NCI-H1417 treated with DMSO at 0.1 percent for 48 hours (cell line): Measurements from ENCODE around the gene TMX2.
"Not testable (repeated sequence)": the region's sequence is repeated elsewhere in the genome, so short reads cannot be mapped to it uniquely, and the experiment has no call there.

ENCODE experiments used
- DNase-seq: peaks from one replicate; lab custom pipeline; 2025; lab: John Stamatoyannopoulos, UW

TMX2 gene

GRCh38 chr11:57712256-57713150, at the start of gene TMX2:
TMX2 (plus strand) TSS chr11:57712593; CDS start chr11:57712619, 26 bp downstream.
- DNase-seq, result peak; percentile 99

DNA sequence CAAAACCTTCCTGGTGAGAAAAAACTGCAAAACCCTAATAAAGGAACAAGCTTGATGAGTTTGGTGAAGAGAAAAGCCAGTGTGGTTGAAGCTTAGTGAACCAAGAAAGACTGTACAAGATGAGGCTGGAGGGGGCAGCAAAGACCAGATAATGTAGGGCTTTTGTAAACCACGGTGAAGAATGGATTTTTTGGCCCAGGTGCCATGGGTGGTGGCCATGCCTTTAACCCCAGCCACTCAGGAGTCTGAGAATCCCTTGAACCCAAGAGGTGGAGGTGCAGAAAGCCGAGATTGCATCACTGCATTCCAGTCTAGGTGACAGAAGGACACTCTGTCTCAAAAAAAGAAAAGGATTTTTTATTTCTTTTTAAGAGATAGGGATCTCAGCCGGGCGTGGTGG, 49.5 kb upstream of the TMX2 start:
- no peak for DNase-seq

DNA sequence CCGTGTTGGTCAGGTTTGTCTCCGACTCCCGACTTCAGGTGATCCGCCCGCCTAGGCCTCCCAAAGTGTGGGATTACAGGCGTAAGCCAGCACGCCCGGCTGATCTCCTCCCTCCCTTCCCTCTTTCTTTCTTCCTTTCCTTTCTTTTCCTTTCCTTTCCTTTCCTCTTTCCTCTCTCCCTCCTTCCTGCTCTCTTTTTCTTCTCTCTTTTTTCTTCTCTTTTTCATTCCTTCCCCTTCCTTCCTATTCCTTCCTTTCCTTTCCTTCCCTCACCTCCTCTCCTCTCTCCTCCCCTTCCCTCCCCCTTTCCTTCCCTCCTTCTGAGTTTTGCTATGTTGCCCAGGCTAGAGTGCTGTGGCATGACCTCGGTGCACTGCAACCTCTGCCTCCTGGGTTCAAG, 48.4 kb upstream of the TMX2 start:
- no peak for DNase-seq

- peak; percentile 100 for DNase-seq
These were observed 45.2 kb upstream of the TMX2 start for GRCh38 chr11:57667117-57667735.

GRCh38 chr11:57667736-57668433, 44.5 kb upstream of the TMX2 start, which contains the start of gene ZDHHC5:
ZDHHC5 (plus strand) TSS chr11:57668114; CDS start chr11:57673091, 4,977 bp downstream.
- peak; percentile 100 for DNase-seq

DNA sequence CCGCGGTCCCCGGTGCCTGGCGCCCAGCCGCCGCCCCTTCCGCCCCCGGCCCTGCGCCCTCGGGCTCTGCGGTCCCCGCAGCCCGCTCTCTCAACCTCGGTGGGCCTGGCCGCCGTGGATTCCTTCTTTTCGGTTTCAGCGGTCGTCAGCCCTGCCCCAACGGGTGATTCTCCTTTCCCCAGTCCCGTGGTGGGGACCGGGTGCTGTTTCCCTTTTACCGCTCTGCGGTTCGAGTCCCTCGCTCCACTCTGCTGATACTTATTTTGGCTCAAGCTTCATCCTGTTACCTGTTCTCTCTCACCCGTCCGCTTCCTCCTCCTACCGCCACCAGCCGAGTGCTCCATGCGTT, 44.0 kb upstream of the TMX2 start:
- DNase-seq, result no peak

DNA sequence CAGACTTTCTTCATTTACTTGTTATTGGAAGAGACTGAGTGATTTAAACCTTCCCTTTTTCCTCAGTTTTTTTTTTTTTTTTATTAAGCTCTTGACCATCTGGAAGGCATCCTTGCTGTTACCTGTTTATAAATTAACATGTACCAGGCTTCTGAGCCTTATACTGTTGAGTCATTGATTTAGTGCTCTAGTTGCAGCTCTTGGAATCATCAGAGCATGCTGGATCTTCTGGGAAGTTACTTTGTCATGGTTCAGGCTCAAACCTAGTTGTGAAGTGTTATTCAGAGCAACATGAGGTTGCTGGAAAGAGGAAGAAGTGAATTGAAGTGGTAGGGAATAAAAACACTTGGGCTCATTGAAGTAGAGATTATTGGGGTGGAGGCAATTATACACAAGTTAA, 38.1 kb upstream of the TMX2 start:
- no peak for DNase-seq

DNA sequence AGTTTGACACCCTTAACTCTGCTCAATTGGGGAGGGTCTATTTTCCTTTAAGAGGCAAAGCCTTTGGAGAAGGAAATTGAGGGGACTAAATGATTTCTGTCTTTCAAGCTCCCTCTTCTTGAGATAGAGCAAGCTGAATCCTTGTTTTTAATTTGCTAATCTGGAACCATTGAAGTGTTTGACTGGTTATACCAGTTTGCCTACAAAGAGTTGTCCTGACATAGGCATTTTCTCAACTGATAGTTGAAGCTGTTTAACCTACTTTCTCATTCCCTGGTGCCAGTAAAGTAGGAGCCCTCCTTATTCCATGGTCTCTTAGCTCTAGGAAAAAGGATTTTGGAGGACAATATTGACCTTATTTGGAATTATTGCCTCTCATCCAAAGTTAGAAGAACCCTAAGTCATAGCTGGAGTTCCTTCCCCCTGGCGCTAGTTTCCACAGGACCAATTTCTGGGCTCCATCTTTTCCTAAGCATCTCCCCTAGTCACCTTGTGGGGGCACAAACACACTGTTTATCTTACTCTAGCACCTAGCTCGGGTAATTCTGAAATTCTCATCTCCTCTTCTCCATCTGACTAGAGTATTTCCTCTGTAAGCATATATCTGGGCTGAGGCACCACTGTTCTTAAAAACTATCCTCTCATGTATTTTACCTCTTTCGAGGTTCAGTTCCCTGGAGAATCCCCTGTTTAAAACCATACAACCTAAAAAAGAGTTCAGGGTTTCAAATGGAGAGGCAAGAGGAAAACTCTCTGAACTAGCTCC, 37.0 kb upstream of the TMX2 start:
- no peak for DNase-seq

GRCh38 chr11:57679396-57679795, 33.0 kb upstream of the TMX2 start:
- DNase-seq, result no peak

- no peak for DNase-seq
These were observed 31.9 kb upstream of the TMX2 start for GRCh38 chr11:57680552-57680874.

DNA sequence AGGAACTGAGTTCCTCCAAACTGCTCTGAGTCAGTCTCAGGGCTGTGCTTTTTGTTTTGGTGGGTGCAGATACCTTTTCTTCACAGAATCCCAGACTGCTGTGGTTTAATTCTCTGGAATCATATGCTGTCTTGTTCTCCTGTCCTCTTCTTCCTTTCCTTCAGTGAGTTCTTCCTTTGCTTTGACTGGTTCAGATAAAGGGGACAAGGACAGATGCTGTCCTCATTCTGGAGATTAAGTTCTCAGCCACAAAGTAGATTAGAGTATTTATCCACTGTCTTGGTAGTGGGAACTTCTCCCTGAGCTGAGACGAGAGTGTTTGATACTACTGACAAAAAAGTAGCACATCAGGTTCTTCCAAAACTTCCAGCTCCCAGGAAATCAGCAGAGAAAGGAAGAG, 31.2 kb upstream of the TMX2 start:
- no peak for DNase-seq

DNA sequence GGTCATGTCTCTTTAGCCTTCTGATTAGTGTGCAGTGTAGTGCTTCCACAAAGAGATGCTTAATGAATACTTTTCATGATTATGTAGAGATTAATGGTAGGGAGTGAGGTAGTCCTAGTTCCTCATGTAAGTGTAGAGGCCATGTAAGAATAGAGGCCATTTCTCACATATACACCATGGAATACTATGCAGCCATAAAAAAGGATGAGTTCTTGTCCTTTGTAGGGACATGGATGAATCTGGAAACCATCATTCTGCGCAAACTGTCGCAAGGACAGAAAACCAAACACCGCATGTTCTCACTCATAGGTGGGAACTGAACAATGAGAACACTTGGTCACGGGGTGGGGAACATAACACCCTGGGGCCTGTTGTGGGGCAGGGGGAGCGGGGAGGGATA, 21.9 kb upstream of the TMX2 start:
- not testable (repeated sequence) for DNase-seq

DNA sequence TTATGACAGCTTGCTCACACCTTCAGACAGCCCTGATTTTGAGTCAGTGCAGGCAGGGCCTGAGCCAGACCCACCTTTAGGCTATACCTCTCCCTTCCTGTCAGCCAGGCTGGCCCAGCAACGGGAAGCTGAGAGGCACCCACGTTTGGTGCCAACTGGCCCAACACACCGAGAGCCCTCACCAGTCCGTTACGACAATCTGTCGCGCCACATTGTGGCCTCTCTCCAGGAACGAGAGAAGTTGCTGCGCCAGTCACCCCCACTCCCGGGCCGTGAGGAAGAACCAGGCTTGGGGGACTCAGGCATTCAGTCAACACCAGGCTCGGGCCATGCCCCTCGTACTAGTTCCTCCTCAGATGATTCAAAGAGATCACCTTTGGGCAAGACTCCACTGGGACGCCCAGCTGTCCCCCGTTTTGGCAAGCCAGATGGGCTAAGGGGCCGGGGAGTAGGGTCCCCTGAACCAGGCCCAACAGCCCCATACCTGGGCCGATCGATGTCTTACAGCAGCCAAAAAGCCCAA, 13.5 kb upstream of the TMX2 start:
- DNase-seq, result no peak

GRCh38 chr11:57699813-57700212, 12.6 kb upstream of the TMX2 start:
- no peak for DNase-seq

- no peak for DNase-seq
These were observed 12.0 kb upstream of the TMX2 start for GRCh38 chr11:57700425-57700824.

DNA sequence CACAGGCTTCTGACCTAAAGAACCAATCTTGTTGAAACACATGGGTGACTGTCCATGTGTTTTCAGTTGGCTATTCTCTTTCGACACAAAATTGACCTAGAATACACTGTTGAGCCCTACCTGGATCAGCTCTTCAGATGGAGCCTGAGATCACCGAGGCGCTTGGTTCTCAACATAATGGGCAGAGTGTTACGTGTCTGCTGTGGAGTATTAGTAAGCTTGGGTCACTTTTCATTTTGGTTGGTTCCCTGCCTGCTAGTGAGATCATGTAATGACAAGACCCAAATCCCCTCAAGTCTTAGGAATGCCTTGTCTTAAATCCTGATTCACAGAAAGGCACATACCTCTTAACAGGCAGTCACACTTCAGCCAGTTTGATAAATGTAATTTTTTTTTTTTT, 9.1 kb upstream of the TMX2 start:
- no peak for DNase-seq

DNA sequence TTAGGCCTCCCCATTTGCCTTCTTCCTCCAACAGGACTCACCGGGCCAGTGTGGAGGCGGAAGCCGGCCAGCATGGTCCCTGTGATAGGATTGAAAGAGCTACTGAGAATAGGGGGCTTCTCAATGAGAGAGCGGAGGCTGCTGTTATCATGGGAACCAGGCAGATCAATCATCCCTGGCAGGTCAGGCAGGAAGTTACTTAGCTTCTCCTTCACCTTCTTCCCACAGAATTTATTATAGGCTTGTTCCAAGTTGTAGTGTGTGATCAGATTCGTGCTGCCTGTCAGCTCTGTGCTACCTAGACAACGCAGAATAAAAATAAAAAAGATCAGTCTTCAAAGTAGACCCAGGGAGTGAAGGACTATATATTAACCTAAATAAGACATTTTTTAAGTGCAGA, 7.5 kb upstream of the TMX2 start:
- DNase-seq, result no peak

- DNase-seq, result not testable (repeated sequence)
These were observed 7.0 kb upstream of the TMX2 start for GRCh38 chr11:57705432-57705831.

DNA sequence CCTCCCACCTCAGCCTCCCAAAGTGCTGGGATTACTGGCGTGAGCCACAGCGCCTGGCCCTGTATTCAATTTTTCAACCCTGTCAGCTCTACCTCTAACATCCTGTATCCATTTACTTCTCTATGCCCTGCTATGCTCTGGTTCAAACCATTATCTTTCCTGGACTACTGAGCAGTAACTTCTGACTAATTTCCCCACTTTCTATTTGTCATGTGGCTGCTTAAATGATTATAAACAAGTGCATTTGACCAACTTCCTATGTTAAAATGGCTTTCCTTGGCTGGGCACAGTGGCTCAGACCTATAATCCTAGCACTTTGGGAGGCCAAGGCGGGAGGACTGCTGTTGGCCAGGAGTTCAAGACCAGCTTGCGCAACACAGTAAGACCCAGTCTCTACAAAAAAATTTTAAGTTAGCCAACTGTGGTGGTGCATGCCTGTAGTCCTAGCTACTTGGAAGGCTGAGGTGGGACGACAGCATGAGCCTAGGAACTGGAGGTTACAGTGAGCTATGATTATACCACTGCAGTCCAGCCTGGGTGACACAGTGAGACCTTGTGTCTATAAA, 2.5 kb upstream of the TMX2 start:
- no peak for DNase-seq

DNA sequence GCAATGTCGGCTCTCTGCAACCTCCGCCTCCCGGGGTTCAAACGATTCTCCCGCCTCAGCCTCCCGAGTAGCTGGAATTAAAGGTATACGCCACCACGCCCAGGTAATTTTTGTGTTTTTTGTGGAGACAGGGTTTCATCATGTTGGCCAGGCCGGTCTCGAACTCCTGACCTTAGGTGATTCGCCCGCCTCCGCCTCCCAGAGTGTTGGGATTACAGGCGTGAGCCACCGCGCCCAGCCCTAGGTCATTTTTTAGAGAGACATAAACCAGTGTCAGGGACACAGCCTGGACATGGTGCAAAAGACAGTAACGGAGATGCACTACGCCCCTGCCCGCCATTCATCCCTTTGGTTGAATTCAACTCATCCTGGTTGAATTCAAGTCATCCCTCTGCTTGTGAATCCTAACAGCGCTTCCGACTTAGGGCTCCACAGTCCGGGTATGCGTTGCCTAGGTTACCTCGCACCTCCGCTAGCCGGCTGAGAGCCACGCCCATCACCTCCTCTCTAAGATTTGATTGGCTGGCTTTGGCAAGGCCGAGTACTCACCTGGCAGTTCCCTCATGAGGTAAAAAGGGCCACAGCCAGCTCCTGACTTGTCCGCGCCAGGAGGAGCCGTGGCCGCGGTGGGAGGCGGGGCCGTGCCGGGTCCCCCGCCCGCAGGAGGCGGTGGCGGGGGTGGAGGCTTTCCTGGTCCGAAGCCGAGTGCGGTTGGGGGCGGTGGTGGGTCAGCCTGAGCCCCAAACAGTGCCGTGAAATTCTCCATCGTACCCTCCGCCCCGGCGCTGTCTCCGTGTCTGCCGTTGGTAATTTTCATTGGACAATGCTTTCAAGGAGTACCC, 758 bp upstream of the TMX2 start, which contains the start of gene MED19:
MED19 (minus strand) TSS at position 802 of the 842 bp plus-strand sequence; CDS start at position 766, 36 bp downstream.
- DNase-seq, result peak; percentile 86

DNA sequence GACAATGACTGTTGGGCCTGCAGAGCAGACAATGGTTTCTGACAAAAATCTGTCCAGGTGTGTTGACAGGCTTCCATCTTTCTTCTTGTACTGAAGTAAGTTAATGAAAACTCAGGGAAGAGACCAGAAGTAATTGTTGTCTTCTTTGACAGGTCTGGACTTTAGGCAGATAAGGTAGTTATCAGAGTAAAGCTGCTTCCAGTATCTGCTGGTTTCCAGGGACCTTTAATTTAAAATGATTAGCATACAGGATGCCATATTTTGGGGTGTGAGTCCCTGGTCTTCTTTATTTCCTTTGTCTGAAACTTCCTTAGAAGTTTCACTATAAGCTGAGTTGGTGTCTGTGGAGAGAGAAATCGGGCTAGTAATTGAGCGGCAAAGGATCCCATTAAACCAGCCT, 1.4 kb downstream of the TMX2 start:
- no peak for DNase-seq
